SK-N-MC (cell line): ENCODE data around the gene GUCA2B.

Experiments used
- DNase-seq: peaks from one replicate; pipeline ENCODE4 v3.0.0-alpha.2; 2011; ENCODE audit warnings: low read depth, low spot score
- H3K27ac ChIP-seq: fragments of 200-600 bp; sonication (generic); 2 replicates; pipeline ENCODE4 v1.5.1; 2016; ENCODE audit warnings: mixed run types
- H3K36me3 ChIP-seq: fragments of 200-600 bp; sonication (generic); 2 replicates; pipeline ENCODE4 v1.6.1; 2017; ENCODE audit warnings: antibody characterized with exemption, low read length, mixed read lengths; ENCODE audit not compliant: insufficient read depth
- H3K4me3 ChIP-seq: fragments of 200-600 bp; sonication (generic); 2 replicates; pipeline ENCODE4 v1.5.1; 2016
- H3K9ac ChIP-seq: fragments of 200-600 bp; sonication (generic); 2 replicates; pipeline ENCODE4 v1.8.0; 2017; ENCODE audit warnings: mixed run types, mixed read lengths; ENCODE audit not compliant: insufficient read length
- H3K9me3 ChIP-seq: fragments of 200-600 bp; sonication (generic); 2 replicates; pipeline ENCODE4 v1.6.1; 2017; ENCODE audit warnings: low read depth, mild to moderate bottlenecking, antibody characterized with exemption, low read length, moderate library complexity, mixed read lengths
- EZH2 ChIP-seq: fragments of 200-600 bp; sonication (generic); IDR thresholded peaks from one replicate; pipeline ENCODE4 v1.6.1; 2017; ENCODE audit warnings: antibody characterized with exemption
- FOXP2 ChIP-seq: optimal IDR thresholded peaks from 2 replicates; pipeline ENCODE3; 2011; ENCODE audit warnings: mild to moderate bottlenecking, moderate library complexity; ENCODE audit not compliant: insufficient read depth; ENCODE audit errors: extremely low read length, control extremely low read depth
- POLR2AphosphoS5 ChIP-seq: IDR thresholded peaks from 2 replicates; pipeline ENCODE4 v1.6.1; 2012; ENCODE audit warnings: mild to moderate bottlenecking, low read depth, low read length, borderline replicate concordance

The GUCA2B gene

GRCh38 chr1:42168763-42169162, 15.6 kb downstream of the GUCA2B start:
- no peak for TF ChIP-seq EZH2
- no peak for TF ChIP-seq POLR2AphosphoS5
- TF ChIP-seq FOXP2: no peak
- Histone ChIP-seq H3K36me3 (no peaks in the 10 kb centered on the region), H3K27ac (no peak overlapping the region), H3K9me3 (no peaks in the 10 kb centered on the region), H3K9ac (no peak overlapping the region), H3K4me3 (no peak overlapping the region)
- no peak for DNase-seq

GRCh38 chr1:42170779-42171621, 17.8 kb downstream of the GUCA2B start:
- Histone ChIP-seq H3K9me3 (no peaks in the 10 kb centered on the region), H3K9ac (no peak overlapping the region), H3K36me3 (no peaks in the 10 kb centered on the region), H3K4me3 (no peak overlapping the region), H3K27ac (no peak overlapping the region)
- TF ChIP-seq POLR2AphosphoS5 (no peak), EZH2 (no peak), FOXP2 (no peak)
- no peak for DNase-seq

GRCh38 chr1:42171679-42172266, 18.6 kb downstream of the GUCA2B start:
- H3K4me3 ChIP-seq: no peak overlapping the region
- no peak overlapping the region for H3K9ac ChIP-seq
- H3K36me3 ChIP-seq: no peaks in the 10 kb centered on the region
- no peaks in the 10 kb centered on the region for H3K9me3 ChIP-seq
- TF ChIP-seq EZH2 (no peak), FOXP2 (no peak), POLR2AphosphoS5 (no peak)
- no peak overlapping the region for H3K27ac ChIP-seq
- DNase-seq: no peak

GRCh38 chr1:42172381-42173133, 19.3 kb downstream of the GUCA2B start:
- no peak for TF ChIP-seq FOXP2
- TF ChIP-seq EZH2: no peak
- no peak for TF ChIP-seq POLR2AphosphoS5
- Histone ChIP-seq H3K27ac (no peak overlapping the region), H3K36me3 (no peaks in the 10 kb centered on the region), H3K4me3 (no peak overlapping the region), H3K9ac (no peak overlapping the region), H3K9me3 (no peaks in the 10 kb centered on the region)
- no peak for DNase-seq

GRCh38 chr1:42173155-42173933, 20.1 kb downstream of the GUCA2B start:
- Histone ChIP-seq H3K36me3 (no peaks in the 10 kb centered on the region), H3K9me3 (no peaks in the 10 kb centered on the region), H3K9ac (no peak overlapping the region), H3K27ac (0 out of 2 replicates have a peak overlapping the region, but pooled peaks have one; percentile 8), H3K4me3 (no peak overlapping the region)
- TF ChIP-seq EZH2: no peak
- TF ChIP-seq POLR2AphosphoS5: no peak
- TF ChIP-seq FOXP2: no peak
- no peak for DNase-seq

DNA sequence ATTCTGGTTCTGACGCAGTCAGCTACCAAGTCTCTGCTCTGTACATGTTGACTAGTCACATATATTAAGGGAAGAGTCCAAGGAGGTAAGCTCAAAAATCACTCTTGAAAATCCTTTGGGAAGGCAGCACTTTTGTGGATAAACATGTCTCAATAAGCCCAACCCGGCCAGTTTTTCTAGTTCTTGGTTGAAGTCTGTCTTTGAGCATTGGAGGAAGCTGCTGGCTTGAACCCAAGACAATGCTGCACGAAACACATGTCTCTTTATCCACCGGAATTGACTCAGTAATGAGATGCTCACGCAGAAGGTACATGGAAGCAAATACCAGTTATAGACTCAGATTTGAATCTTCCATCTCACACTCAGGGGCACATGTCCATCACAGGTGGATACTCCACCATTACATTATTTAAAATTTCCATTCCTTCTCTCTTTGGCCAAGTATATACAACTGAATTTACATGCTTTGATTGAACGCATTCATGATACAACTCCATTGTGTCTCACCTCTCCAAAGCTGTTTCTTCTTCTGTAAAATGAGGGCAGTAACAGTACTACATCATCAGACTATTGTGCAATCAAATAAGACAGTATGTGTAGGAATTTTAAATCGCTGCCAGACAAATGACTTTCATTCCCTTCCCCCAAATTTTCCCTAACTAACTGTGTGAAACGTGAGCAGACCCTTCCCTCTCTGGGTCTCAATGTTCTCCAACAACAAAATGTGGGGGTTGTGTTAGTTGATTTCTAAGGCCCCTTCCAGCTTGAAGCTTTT, 20.9 kb downstream of the GUCA2B start:
- no peak overlapping the region for H3K4me3 ChIP-seq
- no peak for DNase-seq
- no peak overlapping the region for H3K9ac ChIP-seq
- peak overlapping the region; percentile 52; the same call in 1 of the 2 replicates for H3K27ac ChIP-seq
- no peak for TF ChIP-seq FOXP2
- TF ChIP-seq EZH2: no peak
- TF ChIP-seq POLR2AphosphoS5: no peak
- H3K36me3 ChIP-seq: no peaks in the 10 kb centered on the region
- no peaks in the 10 kb centered on the region for H3K9me3 ChIP-seq

GRCh38 chr1:42175314-42176054, 22.3 kb downstream of the GUCA2B start:
- Histone ChIP-seq H3K36me3 (0 out of 2 replicates have a peak, but pooled peaks cover 2% of the 10 kb centered on the region), H3K4me3 (no peak overlapping the region), H3K9me3 (no peaks in the 10 kb centered on the region), H3K27ac (no peak overlapping the region), H3K9ac (no peak overlapping the region)
- TF ChIP-seq EZH2: no peak
- TF ChIP-seq POLR2AphosphoS5: no peak
- TF ChIP-seq FOXP2: no peak
- DNase-seq: no peak
